Measurements from ENCODE around the gene CAV3.
"Not testable (repeated sequence)": the region's sequence is repeated elsewhere in the genome, so short reads cannot be mapped to it uniquely, and the experiment has no call there.

DNA sequence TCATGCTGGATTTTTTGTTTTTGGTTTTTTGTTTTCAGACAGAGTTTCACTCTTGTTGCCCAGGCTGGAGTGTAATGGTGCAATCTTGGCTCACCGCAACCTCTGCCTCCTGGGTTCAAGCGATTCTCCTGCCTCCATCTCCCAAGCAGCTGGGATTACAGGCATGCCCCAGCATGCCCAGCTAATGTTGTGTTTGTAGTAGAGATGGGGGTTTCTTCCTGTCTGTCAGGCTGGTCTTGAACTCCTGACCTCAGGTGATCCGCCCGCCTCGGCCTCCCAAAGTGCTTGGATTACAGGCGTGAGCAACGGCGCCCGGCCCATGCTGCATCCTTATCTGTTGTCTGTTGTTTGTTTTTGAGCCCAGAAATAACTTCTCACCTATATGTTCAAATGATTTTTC, 42.3 kb upstream of the CAV3 start:
- TF ChIP-seq CEBPB (IDR thresholded peaks at IDR 0.05; ENCODE audit: borderline replicate concordance in 1 of 2, low read depth in 2 of 2, low read length in 2 of 2); CREM (IDR thresholded peaks at IDR 0.05; ENCODE audit: low read depth); EP300 (IDR thresholded peaks at IDR 0.05; ENCODE audit: borderline replicate concordance in 1 of 2, control insufficient read depth in 1 of 2, low read depth in 2 of 2, low read length in 2 of 2); SMC3 (IDR thresholded peaks at IDR 0.05; ENCODE audit: borderline replicate concordance, low read length); POLR2A (IDR thresholded peaks at IDR 0.05; ENCODE audit: low read depth, low read length); FOXK2 (IDR thresholded peaks at IDR 0.05); TARDBP (IDR thresholded peaks at IDR 0.05; ENCODE audit: borderline replicate concordance); NFIC (IDR thresholded peaks at IDR 0.05; ENCODE audit: low read depth, low read length); SREBF2 (IDR thresholded peaks at IDR 0.05; ENCODE audit: low read length); EZH2 (IDR thresholded peaks at IDR 0.05; ENCODE audit: borderline replicate concordance, control insufficient read depth, low read depth, low read length): not testable (repeated sequence)
- TF ChIP-seq, protein P1, sequence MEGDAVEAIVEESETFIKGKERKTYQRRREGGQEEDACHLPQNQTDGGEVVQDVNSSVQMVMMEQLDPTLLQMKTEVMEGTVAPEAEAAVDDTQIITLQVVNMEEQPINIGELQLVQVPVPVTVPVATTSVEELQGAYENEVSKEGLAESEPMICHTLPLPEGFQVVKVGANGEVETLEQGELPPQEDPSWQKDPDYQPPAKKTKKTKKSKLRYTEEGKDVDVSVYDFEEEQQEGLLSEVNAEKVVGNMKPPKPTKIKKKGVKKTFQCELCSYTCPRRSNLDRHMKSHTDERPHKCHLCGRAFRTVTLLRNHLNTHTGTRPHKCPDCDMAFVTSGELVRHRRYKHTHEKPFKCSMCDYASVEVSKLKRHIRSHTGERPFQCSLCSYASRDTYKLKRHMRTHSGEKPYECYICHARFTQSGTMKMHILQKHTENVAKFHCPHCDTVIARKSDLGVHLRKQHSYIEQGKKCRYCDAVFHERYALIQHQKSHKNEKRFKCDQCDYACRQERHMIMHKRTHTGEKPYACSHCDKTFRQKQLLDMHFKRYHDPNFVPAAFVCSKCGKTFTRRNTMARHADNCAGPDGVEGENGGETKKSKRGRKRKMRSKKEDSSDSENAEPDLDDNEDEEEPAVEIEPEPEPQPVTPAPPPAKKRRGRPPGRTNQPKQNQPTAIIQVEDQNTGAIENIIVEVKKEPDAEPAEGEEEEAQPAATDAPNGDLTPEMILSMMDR (IDR thresholded peaks at IDR 0.05 in 2 of 3, conservative IDR thresholded peaks at IDR 0.05 in 1 of 3; ENCODE audit: control insufficient read depth in 2 of 3, extremely low read depth in 1 of 3, insufficient read depth in 1 of 3, low read depth in 3 of 3, low read length in 3 of 3): not testable (repeated sequence)
- TF ChIP-seq, protein P2, sequence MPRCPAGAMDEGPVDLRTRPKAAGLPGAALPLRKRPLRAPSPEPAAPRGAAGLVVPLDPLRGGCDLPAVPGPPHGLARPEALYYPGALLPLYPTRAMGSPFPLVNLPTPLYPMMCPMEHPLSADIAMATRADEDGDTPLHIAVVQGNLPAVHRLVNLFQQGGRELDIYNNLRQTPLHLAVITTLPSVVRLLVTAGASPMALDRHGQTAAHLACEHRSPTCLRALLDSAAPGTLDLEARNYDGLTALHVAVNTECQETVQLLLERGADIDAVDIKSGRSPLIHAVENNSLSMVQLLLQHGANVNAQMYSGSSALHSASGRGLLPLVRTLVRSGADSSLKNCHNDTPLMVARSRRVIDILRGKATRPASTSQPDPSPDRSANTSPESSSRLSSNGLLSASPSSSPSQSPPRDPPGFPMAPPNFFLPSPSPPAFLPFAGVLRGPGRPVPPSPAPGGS (IDR thresholded peaks at IDR 0.05; ENCODE audit: borderline replicate concordance, insufficient read depth, low read depth, low read length, poor library complexity, severe bottlenecking): not testable (repeated sequence)
- TF ChIP-seq, protein P3, sequence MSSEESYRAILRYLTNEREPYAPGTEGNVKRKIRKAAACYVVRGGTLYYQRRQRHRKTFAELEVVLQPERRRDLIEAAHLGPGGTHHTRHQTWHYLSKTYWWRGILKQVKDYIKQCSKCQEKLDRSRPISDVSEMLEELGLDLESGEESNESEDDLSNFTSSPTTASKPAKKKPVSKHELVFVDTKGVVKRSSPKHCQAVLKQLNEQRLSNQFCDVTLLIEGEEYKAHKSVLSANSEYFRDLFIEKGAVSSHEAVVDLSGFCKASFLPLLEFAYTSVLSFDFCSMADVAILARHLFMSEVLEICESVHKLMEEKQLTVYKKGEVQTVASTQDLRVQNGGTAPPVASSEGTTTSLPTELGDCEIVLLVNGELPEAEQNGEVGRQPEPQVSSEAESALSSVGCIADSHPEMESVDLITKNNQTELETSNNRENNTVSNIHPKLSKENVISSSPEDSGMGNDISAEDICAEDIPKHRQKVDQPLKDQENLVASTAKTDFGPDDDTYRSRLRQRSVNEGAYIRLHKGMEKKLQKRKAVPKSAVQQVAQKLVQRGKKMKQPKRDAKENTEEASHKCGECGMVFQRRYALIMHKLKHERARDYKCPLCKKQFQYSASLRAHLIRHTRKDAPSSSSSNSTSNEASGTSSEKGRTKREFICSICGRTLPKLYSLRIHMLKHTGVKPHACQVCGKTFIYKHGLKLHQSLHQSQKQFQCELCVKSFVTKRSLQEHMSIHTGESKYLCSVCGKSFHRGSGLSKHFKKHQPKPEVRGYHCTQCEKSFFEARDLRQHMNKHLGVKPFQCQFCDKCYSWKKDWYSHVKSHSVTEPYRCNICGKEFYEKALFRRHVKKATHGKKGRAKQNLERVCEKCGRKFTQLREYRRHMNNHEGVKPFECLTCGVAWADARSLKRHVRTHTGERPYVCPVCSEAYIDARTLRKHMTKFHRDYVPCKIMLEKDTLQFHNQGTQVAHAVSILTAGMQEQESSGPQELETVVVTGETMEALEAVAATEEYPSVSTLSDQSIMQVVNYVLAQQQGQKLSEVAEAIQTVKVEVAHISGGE (CRISPR knock-in tag; IDR thresholded peaks at IDR 0.05): not testable (repeated sequence)
